Measurements from ENCODE around the gene ARHGEF5.
"Not testable (repeated sequence)": the region's sequence is repeated elsewhere in the genome, so short reads cannot be mapped to it uniquely, and the experiment has no call there.

Gene ARHGEF5

DNA sequence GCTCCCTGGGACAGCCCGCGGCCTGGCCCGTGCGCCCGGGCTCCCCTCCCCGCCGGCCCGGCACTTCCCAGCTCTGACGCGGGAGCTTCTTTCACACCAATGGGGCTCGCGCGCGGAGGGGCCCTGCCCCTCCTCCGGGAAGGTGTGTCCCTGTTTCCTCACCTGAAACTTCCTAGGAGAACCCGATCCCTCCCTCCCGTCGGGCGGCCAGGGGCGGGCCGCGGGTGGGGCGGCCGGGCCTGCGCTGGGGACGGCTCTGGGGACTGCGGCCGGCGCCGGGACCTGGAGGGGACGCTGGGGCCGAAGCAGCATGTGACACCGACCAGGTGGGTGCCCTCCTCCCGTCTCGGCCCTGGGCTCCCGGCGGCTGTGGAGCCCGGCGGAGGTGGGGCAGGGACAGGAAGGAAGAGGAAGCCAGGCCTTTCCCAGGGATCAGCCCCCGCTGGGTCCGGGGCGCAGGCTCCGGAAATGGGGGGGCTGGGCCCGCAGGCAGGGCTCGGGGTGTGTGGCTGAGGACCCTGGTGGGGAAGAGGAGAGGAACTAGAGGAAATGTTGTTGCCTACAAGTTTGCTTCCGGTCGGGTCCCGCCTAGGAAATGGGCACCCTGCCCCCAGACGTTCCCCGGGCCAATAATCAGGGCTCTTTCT, at the start of gene ARHGEF5:
TSS of gene ARHGEF5 (plus strand) at position 227 of the 647 bp plus-strand sequence. CDS start 7,268 bp downstream, outside the sequence.
- H3K4me3 ChIP-seq (ENCODE audit: low read depth, low read length): not testable (repeated sequence)

DNA sequence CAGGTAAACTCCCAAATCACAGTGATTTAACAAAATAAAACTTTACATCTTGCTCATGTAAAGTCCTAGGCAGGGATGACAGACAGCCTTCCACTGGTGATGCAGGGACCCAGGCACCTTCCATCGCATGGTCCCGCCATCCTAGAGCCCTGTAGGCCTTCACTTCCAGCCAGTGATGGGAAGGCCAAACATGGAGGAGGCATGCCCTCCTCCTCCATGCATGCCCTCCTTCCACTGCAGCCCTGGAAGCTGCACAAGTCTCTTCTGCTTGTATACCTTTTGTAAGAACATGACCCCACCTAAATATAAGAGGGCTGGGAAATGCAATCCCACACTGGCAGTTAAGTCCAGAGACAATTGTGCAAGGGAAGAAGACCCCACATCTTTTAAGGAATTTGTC, 45.5 kb upstream of the ARHGEF5 start:
- not testable (repeated sequence) for H3K4me3 ChIP-seq (ENCODE audit: low read depth, low read length)

DNA sequence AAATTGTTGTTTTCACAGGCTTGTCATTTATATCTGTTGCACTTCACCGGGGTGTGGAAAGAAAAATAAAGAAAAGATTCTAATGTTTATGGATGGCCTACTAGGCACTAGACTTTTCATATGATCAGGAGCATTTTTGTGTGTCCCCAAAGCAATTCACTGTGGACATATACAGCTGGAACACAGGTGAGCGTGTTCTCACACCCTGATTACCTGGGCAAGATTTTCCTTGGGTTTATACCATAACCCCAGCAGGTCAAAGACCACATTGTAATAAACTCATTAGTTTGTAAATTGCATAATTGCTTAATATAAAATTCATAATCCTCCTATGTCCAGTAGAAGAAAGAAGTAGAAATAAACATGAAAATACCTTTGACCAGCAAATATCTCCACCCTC, 44.0 kb upstream of the ARHGEF5 start:
- H3K4me3 ChIP-seq (ENCODE audit: low read depth, low read length): not testable (repeated sequence)

DNA sequence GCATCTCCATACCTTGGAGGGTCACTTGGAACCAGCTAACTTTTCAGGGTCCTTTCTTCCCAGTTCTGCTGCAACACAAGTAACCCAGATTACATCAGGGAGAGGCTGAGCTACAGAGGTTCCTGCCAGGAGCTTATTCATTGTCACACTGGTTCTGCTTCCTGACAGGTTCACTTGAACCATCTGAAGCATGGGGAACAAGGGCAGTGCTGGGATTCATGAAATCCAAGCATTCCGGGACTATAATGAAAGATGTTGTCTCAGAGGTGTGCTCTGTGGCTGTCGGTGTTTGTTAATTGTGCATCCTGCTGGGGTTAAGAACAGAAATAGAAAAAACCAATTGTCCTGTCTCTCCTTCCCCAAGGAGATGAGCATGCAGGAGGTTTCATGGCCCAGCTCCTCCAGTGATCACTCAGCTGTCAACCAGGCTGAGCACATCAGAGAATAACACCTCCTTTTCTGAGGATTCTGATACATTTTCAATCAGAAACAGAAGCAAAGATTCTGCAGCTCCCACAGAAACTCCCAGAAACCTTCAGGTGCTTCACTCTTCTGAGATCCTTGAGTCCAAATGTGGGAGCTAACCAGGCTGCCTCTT, 43.2 kb upstream of the ARHGEF5 start, which contains the start of gene OR2A1:
TSS of gene OR2A1 (plus strand) at position 548 of the 598 bp plus-strand sequence. CDS start 5,706 bp downstream, outside the sequence.
- H3K4me3 ChIP-seq (ENCODE audit: low read depth, low read length): not testable (repeated sequence)

DNA sequence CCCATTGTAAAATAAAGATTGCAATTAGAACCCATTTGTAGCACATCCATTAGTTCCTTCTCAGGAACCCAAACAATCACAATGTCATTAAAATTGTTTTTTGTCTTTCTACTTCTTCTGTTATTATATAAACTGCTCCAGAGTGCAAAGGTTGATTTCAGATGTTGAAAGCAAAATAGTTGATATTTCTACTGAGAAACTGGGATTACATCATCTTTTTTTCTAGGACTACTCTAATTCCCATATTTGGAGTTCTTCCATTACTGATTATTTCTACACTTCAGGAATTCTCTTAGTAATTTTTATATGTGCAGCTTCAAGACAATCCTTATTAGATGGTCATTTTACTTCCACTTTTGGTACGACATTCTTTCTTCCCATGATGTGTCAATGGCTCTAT, 37.7 kb upstream of the ARHGEF5 start:
- H3K4me3 ChIP-seq (ENCODE audit: low read depth, low read length): not testable (repeated sequence)

DNA sequence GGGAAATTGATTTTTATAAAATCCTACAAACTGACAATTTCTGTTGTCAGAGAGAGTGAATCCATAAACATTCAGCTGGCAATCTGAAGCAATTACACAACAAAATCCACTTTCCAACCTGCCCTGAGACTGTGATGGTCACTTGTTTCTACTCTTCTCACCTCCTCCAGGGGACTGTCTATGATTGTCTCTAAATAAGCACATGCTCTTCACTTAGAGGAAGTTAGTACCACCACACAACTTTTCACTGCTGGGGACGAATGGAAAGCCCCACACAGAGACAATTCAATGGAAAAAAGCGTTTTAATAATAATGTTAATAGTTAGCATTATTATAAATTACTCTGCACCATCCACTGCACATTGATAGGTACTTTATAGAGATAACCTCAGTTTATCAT, 35.7 kb upstream of the ARHGEF5 start:
- H3K4me3 ChIP-seq (ENCODE audit: low read depth, low read length): not testable (repeated sequence)

DNA sequence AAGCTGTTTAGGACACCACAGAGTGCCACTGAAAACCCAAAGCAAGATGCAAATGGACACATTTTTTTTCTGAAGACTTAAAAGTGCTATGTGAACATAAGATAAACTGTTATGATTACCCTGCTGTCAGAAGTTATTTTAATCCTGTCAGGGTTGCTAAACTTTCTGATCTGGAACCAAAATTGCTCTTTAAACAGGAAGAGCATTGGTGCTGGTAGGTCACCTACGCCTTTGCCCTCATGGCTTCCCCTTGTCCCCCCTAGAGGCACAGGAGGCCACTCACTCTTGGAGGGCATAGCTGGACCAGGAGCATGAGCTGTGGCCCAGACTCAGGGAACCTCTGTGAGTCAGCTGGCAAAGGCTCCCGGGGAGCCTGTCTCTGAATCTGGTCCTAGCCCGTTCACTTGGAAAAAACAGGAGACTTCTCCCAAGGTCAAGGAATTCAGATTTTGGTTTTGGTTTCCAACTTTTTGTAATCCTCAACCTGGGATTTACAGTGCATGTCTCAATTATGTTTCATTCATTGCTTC, 33.5 kb upstream of the ARHGEF5 start:
- not testable (repeated sequence) for H3K4me3 ChIP-seq (ENCODE audit: low read depth, low read length)

DNA sequence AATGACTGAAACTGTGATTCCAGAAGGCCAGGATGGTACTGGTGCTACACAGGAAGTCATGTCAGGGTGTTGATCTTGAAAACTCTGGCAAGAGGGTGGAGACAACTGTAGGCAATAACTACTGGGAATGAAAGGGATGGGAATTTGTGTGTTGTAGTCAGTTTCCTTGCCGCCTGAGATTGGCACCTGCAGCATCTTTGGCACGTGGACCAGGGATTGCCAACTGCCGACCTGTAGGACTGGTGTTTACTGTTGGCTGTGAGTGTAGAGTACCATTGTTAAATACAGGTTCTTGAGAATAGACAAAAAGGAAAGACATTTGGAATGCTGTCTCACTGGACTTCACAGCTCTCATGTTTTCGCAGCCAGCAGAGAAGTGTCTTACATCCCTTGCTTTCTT, 31.8 kb upstream of the ARHGEF5 start:
- H3K4me3 ChIP-seq (ENCODE audit: low read depth, low read length): not testable (repeated sequence)

DNA sequence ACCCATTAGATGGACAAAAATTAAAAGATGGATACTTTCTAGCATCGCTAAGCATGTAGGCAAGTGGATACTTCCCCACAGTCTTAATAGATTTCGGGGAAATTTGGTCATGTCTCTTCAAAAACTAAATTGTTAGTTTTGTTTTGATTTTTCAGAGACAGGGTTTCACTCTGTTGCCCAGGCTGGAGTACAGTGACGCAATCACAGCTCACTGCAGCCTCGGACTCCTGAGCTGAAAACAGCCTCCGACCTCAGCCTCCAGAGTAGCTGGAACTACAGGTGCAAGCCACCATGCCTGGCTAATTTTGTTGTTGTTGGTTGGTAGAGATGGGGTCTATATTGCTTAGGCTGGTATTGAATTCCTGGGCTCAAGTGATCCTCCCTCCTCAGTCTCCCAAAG, 29.3 kb upstream of the ARHGEF5 start:
- H3K4me3 ChIP-seq (ENCODE audit: low read depth, low read length): not testable (repeated sequence)

DNA sequence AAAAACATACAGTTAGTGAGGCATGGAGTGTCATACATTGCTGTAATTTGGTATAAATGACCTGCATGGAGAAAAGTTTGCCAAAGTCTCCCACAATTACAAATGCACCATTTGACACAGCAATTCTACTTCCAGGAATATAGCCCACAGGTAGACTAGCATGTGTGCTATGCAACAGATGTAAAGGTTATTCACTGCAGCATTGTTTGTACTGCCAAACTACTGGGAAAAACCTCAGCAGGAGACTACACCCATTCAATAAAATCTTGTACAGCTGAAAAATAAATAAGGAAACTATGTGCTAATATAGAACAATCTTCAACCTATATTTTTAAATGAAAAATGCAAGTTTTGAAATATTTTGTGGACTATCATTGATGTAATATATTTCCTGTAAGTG, 25.2 kb upstream of the ARHGEF5 start:
- not testable (repeated sequence) for H3K4me3 ChIP-seq (ENCODE audit: low read depth, low read length)

DNA sequence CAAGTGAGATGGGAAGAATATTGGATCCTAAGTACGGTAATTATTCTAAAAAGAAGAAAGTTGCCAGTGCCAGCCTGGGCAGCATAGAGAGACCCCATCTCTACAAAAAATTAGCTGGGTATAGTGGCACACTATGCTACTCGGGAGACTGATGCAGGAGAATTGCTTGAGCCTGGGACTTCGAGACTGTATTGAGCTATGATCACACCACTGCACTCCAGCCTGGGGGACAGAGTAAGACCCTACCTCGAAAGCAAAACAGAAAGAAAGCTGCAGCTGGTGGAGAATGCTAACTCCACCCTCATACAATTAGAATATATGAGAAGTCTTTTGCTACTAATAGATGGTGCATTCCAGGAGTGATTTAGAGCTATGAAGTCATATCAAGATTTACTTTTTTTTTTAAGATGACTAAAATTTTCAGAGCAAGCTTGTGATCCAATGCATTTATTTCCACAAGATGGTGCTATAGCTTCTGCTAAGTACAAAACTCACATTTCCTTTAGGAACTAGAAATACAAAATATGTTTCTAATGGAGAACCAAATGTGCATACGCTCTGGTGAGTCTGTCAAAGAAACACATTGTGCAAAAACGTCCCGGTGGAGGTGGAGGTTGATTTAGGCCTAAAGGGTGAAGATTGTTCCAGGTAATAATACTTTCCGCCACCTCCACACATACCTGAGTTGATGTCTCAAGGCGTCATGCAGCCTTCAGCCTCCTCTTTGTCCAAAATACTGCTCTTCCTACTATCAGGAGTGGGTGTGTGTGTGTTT, 23.8 kb upstream of the ARHGEF5 start:
- not testable (repeated sequence) for H3K4me3 ChIP-seq (ENCODE audit: low read depth, low read length)

DNA sequence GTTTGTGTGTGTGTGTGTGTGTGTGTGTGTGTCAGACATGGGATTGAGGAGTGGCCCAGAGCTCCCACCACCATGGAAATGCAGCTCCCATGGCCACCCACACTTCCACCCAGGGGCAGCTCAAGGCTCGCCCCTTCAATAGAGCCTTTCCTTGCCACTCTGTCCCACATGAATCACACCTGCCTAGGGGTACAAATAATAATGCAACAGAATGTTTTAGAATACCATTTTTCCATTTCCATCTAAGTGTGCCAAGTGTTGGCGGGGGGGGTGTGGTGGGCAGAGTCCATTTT, 23.3 kb upstream of the ARHGEF5 start:
- H3K4me3 ChIP-seq (ENCODE audit: low read depth, low read length): not testable (repeated sequence)

DNA sequence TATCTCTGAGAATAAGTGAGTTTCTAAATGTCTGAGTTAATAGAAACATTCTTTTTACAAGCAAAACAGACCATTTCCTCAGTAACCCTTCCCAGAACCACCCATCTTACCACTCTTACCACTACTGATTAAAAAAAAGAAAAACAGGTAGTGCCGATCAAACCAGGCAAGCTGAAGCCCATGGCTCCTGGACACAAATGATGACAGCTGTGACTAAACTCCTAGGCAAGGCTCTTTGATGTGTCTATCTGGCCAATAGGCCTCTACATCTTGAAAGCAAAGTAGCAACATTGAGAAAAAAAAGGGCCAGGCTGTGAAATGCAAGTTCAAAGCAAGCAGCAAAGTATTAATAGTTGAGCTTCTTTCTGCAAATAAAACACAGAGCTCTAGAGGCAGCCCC, 6.6 kb upstream of the ARHGEF5 start:
- H3K4me3 ChIP-seq (ENCODE audit: low read depth, low read length): not testable (repeated sequence)

DNA sequence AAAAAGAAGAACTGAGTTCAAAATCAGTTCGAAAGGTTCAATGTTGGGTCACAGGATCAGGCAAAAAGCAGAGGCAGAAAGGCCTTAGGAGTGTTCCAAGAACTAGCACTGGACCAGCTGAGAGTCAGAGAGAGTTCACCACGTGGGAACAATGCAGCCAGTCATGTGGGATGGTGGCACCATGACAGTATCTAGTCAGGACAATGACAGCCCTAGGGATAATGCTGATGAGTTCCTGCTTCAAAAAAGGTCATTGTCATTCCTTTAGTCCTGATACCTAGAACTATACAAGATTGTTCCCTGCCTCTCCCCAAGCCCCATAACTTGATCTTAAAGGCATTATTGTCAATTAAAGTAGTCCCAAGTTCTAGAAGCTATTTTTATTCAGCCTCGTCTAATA, 3.5 kb upstream of the ARHGEF5 start:
- not testable (repeated sequence) for H3K4me3 ChIP-seq (ENCODE audit: low read depth, low read length)

DNA sequence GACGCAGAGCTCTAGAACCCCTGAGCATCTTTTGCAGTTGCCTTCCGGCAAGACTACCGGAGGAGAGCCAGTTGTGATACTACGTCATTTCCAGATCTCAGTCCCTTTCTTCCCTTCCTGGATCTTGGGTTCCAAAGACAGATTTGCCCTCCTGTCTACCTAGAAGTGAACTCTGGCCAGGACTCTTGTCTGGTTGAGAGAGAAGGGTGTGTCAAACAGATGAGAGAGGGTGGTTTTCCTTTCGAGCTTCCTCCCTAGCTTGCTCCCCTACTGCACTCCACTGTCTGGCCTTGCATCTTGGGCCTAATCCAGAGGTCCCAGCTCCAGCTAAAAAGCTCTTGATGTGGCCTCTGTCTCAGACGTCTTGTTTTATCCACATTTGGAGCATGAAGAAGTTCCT, 983 bp downstream of the ARHGEF5 start:
- H3K4me3 ChIP-seq (ENCODE audit: low read depth, low read length): not testable (repeated sequence)

DNA sequence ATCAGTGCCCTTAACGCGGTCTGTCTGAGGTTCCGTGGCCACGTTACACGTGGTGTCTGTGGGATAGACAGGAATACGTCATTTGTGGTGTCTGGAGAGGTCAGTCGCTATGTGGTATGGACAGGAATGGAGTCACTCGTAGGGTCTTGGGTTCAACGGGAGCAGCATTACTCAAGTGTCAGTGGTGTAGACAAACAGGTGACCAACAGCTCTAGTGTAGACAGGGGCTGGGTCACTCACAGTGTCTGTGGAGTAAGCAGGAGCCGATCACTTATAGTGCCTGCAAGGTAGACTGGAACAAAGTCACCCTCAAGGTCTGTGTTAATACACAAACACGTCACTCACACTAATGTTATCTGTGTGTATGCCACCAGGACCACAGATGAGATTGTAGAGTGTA, 1.7 kb downstream of the ARHGEF5 start:
- H3K4me3 ChIP-seq (ENCODE audit: low read depth, low read length): not testable (repeated sequence)

DNA sequence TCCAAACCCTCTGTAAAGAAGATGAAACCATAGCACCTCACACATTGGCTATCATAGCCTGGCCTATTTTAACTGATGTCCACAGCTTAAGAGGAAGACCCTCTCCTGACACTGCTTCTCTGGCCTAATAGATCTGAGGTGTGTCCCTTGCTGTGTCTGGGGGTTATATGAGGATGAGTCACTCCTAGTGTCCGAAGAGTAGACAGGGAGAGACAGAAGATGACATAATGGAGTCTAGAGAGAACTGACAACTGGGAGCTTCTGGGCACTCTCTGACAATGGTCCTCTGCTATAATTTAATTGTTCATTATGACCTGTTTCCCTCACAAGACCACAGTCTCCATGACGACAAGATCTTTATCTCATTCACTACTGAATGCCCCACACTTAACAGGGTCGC, 6.9 kb downstream of the ARHGEF5 start:
- H3K4me3 ChIP-seq (ENCODE audit: low read depth, low read length): not testable (repeated sequence)

DNA sequence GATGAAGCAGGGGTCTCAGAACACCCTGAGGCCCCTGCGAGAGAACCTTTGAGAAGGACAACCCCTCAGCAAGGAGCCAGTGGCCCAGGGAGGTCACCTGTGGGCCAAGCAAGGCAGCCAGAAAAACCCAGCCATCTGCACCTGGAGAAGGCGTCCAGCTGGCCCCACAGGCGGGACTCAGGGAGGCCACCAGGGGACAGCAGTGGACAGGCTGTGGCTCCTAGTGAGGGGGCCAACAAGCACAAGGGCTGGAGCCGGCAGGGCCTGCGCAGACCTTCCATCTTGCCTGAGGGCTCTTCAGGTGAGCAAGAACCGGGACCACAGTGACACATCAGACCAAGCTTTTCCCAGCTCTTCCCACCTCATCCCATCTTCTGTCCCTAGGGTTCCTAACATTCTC, 10.3 kb downstream of the ARHGEF5 start:
- H3K4me3 ChIP-seq (ENCODE audit: low read depth, low read length): not testable (repeated sequence)

DNA sequence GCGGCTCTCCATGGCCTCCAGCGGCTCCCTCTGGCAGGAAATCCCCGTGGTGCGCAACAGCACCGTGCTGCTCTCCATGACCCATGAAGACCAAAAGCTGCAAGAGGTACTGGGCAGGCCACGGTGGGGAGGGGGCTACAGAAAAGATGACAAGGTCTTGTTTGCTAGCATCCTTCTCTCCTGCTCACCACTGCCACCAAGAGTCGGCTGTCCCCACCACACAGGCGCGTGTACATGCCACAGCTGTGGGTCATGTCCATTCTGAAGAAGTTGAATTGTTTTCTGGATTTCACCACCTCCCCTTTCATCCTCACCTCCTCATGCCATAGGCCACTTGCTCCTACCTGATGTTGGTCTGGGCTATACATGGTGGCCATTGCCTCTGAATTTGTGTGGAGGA, 12.0 kb downstream of the ARHGEF5 start:
- not testable (repeated sequence) for H3K4me3 ChIP-seq (ENCODE audit: low read depth, low read length)

DNA sequence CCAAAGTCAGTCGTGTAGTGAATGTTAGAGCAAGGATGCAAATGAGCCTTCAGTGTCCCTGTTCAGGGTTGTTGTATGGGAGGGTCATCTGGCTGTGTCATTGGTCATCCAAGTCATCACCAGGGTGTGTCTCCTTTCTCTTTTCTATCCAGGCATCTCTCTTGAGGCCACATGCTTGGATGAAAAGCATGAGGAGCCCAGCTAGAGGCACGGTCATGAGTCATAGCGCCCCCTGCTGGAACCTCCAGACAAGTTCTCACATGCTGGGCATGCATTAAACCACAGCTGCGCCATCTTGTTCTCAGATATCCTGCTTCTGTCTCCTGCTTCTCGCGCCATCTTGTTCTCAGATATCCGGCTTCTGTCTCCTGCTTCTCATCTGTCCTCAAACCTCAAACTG, 14.0 kb downstream of the ARHGEF5 start:
- not testable (repeated sequence) for H3K4me3 ChIP-seq (ENCODE audit: low read depth, low read length)
